HG03139 (cell line): Measurements from ENCODE around the gene NIPBL.
"Not testable (repeated sequence)": the region's sequence is repeated elsewhere in the genome, so short reads cannot be mapped to it uniquely, and the experiment has no call there.

ENCODE experiments used
- ATAC-seq: cut with Tn5 transposase; IDR thresholded peaks from one replicate; pipeline ENCODE4 v1.9.1; 2021; ENCODE audit not compliant: unreplicated experiment

NIPBL gene

DNA sequence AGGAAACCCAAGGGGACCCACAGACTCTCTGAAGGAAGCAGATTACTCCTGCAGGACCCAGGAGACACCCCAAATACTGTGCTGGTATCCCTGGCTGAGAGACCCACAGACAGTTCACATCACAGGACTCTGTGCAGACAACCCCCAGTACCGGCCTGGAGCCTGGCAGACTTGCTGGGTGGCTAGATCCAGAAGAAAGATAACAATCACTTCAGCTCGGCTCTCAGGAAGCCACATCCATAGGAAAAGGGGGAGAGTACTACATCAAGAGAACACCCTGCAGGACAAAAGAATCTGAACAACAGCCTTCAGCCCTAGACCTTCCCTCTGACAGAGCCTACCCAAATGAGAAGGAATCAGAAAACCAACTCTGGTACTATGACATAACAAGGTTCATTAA, 206.4 kb downstream of the NIPBL start:
- not testable (repeated sequence) for ATAC-seq

DNA sequence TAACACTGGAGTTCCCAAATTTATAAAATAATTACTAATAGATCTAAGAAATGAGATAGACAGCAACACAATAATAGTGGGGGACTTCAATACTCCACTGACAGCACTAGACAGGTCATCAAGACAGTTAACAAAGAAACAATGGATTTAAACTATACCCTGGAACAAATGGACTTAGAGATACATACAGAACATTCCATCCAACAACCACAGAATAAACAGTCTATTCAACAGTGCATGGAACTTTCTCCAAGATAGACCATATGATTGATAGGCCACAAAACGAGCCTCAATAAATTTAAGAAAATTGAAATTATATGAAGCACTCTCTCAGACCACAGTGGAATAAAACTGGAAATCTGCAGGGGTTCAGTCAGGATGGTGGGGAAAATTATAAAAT, 209.5 kb downstream of the NIPBL start:
- not testable (repeated sequence) for ATAC-seq

DNA sequence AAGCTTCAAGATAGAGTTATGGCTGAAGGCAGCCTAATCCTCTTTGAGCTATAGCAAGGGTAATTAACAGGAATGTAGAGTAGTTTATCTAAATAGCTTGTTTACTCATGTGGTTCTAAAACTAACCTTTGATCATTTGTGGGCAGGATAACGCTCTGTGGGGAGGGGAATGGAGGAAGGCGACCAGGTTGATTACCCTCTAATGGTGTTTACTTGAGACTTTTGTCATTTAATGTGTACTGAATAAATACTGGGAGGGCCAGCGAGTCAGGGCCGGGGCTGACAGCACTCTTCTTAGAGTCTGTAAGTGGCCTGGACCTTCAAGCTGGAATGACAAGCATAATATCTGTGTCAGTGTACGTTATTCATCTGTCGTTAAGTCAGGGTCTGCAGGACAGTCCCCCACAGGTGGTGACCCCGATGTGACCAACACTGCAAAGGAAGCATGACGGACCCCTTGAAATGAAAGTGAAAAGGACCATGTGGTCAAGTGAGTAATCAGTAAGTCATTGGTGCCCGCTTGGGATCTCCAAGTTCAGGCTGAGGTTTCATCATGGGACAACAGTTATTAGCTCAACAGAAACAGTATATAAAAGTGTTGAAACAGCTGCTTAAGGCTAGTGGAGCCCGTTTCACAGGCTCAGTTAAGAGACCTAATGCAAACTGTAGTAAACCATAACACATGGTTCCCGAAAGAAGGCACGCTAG, 210.1 kb downstream of the NIPBL start:
- ATAC-seq: no peak

DNA sequence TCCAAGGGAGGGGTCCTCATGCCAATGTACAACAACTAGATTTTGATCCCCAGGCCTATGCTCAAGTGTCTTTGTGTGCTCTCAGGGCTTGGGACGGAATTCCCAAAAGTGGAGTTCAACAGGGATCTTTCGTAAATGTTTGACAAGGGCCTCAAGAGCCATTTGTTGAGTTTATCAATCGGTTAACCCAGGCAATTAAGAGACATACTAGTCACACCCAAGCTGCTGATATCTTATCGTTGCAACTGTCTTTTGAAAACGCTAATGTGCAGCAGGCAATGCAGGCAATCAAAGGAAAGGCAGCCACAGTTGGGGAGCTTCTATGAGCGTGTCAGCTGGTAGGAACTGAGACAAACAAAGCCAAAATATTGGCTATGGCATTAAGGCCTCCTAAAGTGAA, 211.4 kb downstream of the NIPBL start:
- no peak for ATAC-seq

DNA sequence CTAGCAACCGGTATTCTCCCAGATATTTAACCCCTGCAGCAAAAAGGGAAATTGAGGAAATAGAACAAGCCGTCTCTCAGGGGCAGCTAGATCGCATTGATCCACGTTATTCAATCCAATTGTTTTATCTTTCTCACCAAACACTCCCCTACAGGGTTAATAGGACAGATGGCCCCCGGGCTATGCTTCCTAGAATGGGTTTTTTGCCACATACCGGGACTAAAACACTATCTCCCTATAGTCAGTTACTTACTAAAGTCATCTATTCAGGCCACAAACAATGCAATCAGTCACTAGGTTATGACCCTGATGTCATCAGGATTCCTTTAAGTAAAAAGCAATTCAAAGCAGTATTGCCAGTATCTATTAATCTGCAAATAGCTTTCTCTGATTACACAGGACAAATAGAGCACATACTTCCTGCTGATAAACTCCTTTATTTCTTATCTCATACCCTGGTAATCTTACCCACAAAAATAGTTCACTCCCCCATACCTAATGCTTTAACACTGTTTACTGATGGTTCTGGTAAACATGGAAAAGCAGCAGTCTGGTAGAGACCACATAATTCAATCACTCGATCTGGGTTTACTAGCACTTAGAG, 213.7 kb downstream of the NIPBL start:
- no peak for ATAC-seq

DNA sequence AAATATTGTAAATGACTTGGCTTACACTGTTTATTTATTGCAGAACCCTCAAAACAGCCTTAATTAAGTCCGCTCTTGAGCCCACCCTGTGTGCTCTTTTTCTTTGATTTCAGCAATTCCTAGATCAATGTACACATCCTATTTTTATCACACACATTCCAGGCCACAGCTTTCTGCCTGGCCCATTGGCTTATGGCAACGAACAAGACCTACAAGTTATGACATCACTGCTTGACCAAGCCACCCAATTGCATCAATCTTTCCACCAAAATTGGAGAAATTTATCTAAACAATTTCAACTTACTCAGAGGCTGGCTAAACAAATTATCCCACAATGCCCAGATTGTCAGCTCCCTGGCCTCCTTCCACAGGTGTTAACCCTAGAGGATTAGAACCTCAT, 214.2 kb downstream of the NIPBL start:
- ATAC-seq: no peak

DNA sequence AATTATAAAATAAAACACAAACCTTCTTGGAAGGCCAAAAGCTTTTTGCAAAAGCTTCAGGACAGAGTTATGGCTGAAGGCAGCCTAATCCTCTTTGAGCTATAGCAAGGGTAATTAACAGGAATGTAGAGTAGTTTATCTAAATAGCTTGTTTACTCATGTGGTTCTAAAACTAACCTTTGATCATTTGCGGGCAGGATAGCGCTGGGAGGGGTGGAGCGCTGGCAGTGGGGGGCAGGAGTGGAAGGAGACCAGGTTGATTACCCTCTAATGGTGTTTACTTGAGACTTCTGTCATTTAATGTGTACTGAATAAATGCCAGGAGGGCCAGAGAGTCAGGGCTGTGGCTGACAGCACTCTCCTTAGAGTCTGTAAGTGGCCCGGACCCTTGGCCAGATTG, 217.2 kb downstream of the NIPBL start:
- ATAC-seq: not testable (repeated sequence)

DNA sequence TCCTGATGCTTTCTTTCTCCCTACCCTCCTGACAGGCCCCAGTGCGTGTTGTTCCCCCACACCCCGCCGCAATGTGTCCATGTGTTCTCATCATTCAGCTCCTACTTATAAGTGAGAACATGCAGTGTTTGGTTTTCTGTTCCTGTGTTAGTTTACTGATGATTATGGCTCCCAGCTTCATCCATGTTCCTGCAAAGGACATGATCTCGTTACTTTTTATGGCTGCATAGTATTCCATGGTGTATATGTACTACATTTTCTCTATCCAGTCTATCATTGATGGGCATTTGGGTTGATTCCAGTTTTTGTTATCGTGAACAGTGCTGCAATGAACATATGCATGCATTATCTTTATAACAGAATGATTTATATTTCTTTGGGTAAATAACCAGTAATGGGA, 222.7 kb downstream of the NIPBL start:
- not testable (repeated sequence) for ATAC-seq

DNA sequence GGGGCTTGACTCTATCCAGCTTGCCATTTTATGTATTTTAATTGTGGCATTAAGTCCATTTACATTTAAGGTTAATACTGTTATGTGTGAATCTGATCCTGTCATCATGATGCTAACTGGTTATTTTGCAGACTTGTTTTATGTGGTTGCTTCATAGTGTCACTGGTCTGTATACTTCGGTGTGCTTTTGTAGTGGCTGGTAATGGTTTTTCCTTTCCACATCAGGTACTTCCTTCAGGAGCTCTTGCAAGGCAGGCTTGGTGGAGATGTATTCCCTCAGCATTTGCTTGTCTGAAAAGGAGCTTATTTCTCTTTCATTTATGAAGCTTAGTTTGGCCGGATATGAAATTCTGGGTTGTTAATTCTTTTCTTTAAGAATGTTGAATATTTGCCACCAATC, 226.7 kb downstream of the NIPBL start:
- ATAC-seq: no peak

DNA sequence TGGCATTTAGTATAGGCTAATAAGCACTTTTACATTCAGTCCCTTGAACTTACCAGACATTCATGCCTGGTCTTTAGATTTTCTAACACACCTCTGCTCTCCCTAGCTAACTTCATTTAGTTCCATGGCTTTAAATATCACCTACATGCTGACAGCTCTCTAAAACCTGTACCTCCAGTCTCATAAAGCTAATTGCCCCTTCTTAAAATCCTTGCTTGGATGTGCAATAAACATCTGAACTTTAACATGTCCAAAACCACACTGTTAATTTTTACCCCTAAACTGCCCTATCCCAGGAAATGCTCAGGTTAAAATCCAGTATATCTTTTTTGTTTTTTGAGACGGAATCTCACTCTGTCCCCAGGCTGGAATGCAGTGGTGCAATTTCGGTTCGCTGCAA, 232.8 kb downstream of the NIPBL start:
- no peak for ATAC-seq

DNA sequence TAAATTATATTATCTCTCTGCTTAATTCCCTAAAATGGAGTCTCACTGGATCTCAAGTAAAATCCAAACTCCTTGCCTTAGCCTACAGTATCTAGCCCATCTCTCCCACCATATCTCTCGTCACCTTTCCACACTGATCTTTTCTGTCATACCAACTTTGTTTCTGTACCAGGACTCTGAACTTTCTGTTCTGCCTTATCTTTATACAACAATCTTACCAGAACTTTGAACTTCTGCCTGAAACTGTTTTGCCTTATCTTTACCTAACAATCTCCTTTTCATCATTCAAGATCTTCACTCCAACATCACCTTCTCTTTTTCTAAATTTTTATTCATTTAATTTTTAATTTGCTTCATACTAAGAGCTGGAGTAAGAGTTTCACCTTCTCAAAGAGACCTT, 233.6 kb downstream of the NIPBL start:
- no peak for ATAC-seq

DNA sequence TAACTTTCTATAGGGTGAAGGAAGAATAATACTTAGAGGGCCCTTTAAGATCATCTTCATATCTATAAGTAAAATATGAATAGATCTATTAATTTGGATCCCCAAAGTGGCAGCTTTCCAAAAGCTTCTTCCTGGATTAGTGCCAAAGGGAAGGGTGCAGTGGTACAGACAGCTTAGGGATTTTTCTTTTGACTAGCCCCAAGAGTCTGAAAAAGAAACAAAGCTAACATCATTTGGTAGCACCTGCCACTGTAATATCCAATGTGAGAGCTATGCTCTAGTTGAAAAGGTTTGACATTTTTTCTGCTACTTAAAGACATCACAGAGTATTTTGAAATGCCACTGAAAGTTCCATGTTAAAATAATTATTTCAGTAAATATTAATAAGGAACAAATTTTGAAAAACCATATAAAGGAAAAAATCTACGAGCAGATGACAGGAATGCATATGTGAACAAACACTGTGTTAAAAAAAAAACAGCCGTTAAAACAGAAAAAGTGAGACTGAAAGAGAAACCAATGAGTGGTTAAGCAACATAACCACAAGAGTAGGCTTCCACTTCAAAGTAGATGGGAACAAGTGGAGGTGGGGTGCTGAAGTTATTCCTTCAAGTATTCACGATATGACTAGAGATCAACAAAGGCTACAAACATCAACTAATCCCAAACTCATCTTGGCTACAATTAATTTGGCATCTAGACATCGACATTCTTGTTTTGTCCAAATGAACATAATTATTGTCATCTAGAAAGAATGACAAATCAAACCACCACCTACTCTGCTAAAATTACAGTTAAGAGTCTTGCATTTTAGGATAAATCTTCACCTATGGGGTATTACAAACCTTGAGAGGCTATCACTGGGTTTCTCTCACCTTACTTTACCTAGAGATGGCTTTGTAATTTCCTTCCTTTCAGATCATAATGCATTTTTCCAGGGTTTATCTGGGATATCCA, 235.1 kb downstream of the NIPBL start:
- peak; percentile 85 for ATAC-seq

DNA sequence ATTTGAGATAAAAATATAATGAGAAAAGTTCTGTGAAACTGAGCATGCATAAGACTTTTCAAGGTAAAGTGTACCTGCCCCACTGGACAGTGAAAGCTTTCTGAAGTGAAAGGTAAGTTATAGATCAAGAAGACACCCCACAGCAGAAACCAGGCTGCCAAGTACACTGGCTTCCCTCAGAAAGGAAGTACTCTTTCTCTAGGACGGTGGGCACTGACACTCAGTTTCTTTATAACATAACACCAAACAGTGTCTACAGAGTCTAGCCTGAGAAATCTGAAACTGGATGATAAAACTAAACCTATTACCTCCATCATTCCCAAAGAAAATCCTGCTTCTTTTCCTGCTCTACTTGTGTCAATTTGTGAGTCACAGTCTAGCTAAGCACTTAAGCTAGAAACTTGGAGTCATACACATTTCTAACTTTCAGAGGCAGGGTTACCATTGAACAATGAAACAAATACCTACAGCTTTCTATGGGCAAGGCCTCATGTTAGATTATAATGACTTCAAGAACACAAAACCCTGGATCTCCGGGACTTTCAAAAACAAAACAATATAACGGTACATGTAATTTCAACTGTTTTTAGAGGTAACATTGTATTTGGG, 235.9 kb downstream of the NIPBL start:
- ATAC-seq: no peak
